C4-2B (cell line): ENCODE measurements around the gene MAST4.
"Not testable (repeated sequence)": the region's sequence is repeated elsewhere in the genome, so short reads cannot be mapped to it uniquely, and the experiment has no call there.

ENCODE experiments used
- H3K27ac ChIP-seq: fragments of 450-650 bp; 2 replicates; pipeline ENCODE4 v1.5.1; 2017
- ZFX ChIP-seq: fragments of 450-650 bp; IDR thresholded peaks from 2 replicates; pipeline ENCODE4 v1.6.1; 2017
- TF ChIP-seq, protein P1 (sequence below): fragments of 450-650 bp; conservative IDR thresholded peaks from 2 replicates; pipeline ENCODE4 v1.5.1; 2017; ENCODE audit warnings: mild to moderate bottlenecking

Gene MAST4

DNA sequence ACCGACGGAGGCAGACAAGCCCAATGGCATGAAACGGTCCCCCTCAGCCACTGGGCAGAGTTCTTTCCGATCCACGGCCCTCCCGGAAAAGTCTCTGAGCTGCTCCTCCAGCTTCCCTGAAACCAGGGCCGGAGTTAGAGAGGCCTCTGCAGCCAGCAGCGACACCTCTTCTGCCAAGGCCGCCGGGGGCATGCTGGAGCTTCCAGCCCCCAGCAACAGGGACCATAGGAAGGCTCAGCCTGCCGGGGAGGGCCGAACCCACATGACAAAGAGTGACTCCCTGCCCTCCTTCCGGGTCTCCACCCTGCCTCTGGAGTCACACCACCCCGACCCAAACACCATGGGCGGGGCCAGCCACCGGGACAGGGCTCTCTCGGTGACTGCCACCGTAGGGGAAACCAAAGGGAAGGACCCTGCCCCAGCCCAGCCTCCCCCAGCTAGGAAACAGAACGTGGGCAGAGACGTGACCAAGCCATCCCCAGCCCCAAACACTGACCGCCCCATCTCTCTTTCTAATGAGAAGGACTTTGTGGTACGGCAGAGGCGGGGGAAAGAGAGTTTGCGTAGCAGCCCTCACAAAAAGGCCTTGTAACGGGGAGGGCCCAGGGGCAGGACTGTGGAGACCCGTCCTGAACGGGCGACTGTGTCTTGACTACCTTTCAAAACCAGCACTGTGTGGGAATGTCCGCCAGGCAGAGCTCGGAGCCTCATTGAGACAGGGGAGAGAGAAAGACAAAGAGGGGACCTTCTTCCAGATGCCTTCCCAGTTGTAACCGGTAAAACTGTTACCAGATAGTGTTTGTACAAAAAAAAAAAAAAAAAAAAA, 570.5 kb downstream of the MAST4 start:
- no peak for TF ChIP-seq ZFX
- TF ChIP-seq, protein P1, sequence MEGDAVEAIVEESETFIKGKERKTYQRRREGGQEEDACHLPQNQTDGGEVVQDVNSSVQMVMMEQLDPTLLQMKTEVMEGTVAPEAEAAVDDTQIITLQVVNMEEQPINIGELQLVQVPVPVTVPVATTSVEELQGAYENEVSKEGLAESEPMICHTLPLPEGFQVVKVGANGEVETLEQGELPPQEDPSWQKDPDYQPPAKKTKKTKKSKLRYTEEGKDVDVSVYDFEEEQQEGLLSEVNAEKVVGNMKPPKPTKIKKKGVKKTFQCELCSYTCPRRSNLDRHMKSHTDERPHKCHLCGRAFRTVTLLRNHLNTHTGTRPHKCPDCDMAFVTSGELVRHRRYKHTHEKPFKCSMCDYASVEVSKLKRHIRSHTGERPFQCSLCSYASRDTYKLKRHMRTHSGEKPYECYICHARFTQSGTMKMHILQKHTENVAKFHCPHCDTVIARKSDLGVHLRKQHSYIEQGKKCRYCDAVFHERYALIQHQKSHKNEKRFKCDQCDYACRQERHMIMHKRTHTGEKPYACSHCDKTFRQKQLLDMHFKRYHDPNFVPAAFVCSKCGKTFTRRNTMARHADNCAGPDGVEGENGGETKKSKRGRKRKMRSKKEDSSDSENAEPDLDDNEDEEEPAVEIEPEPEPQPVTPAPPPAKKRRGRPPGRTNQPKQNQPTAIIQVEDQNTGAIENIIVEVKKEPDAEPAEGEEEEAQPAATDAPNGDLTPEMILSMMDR: peak; percentile 18; the same call in 1 of the 2 replicates
- no peak overlapping the region for H3K27ac ChIP-seq

DNA sequence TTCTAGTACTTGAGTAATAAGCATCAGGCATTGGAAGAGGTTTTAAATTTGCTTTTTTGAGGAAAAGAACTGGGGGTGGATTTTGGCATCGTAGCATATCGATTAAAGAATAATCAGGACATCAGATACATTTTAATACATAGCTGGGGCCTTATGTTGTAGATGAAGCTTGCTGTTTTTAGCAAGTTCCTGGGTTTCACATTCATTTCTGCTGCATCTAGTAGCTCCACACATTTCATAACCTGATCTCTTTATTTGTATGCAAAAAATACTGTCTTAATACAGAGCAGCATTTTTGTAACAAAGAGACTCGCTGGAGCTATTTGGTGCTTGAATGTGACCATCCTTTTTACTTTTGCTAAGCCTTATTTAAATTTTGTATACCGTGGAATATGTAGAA, 571.9 kb downstream of the MAST4 start:
- no peak overlapping the region for H3K27ac ChIP-seq
- TF ChIP-seq, protein P1: no peak
- TF ChIP-seq ZFX: no peak

DNA sequence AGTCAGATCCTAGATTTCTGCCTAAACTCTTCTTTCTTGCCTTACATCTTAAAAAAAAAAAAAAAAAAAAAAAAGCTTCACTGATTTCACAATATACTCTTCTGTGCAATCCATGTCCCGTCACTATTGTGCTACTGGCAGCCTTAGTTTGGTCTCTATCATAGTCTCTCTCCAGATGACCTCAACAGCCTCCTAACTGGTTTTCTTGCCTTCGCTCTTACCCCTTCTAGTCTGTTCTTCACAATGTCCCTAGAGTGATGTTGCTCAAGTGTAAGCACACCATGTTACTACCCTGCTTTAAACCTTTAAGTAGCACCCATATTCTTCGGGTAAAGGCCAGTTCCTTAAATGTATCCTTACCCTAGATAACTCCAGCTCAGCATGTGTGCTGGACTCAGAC, 574.6 kb downstream of the MAST4 start:
- TF ChIP-seq ZFX: no peak
- TF ChIP-seq, protein P1: no peak

DNA sequence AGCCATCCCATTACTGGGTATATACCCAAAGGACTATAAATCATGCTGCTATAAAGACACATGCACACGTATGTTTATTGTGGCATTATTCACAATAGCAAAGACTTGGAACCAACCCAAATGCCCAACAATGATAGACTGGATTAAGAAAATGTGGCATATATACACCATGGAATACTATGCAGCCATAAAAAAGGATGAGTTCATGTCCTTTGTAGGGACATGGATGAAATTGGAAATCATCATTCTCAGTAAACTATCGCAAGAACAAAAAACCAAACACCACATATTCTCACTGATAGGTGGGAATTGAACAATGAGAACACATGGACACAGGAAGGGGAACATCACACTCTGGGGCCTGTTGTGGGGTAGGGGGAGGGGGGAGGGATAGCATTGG, 577.2 kb downstream of the MAST4 start:
- not testable (repeated sequence) for H3K27ac ChIP-seq

More for the DNA sequence above, 574.6 kb downstream of the MAST4 start:
- no peak overlapping the region for H3K27ac ChIP-seq

DNA sequence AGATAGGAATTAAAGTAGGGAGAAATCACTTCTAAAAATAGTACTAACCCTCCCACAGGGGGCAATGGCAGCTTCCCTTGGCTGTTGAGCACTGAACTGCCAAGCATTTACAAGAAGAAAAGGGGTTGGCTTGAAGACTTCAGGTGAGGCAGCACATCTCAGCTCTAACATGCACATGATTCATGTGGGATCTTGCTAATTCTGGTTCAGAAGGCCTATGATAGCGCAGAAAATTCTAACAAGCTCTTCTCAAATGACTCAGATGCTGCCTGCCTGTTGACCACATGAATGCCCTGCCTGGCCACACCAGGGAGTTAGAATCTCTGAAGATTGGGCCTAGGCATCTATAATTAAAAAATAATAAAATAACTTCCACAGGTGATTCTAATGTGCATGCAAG, 577.8 kb downstream of the MAST4 start:
- TF ChIP-seq, protein P1: no peak
- no peak for TF ChIP-seq ZFX

DNA sequence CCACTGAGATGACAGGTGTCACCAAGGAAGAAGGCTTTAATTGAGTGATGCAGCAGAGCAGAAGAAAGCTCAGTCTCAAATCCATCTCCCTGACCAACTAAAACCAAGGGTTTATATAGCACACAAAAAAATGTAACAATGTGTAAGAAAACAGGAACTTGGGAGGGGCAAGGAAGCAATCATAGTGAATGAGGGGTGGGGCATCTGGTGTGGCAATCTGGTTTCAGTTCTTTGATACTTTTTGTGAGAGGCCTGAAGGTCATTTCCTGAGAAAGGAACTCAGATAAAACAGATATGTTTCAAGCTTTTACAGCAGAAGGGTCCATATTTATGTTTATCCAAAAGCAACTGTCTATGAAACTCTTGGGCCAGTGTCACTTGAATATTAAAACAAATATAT, 580.7 kb downstream of the MAST4 start:
- TF ChIP-seq, protein P1: no peak
- no peak for TF ChIP-seq ZFX
- H3K27ac ChIP-seq: no peak overlapping the region

More for the DNA sequence above, 577.8 kb downstream of the MAST4 start:
- no peak overlapping the region for H3K27ac ChIP-seq

DNA sequence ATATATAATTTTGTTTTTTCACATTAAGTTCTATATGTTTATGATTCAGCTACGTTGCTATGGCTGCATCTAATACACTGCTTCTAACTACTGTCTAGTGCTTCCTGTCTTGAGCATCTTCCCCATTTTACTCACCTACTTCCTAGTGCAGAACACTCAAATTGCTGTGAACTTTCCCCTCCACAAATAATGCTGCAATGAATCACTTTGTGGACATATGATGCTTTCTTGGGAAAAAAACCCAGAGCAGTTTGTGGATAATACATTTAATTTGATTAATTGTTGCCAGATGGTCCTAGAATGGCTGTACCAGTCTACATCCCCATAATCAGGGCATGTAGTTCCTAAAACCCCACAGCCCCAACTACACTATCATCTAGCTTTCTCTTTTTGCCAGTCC, 581.9 kb downstream of the MAST4 start:
- no peak overlapping the region for H3K27ac ChIP-seq
- TF ChIP-seq, protein P1: no peak
- no peak for TF ChIP-seq ZFX

DNA sequence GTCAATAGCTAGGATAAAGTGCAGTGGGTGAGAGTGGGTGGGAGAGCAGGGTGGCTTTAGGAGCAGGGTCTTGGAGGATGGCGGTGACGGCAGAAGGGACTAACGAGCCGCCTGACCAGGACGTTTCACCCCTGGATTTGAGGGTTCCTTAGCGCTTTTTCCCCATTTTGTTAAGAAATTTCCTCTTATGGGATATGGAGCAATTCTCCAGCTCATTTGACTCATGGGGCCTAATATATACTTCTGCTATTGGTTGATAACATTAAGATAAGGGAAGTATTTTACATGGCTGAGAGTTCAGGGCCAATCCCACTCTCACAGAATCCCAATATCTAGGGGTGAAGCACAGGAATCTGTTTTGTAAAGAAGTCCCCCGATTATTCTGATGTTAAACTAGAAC, 582.8 kb downstream of the MAST4 start:
- TF ChIP-seq, protein P1: no peak
- no peak for TF ChIP-seq ZFX
- no peak overlapping the region for H3K27ac ChIP-seq
